HEK293 (cell line): Measurements from ENCODE around the gene INHBB.
A peak's percentile ranks its signal among the peaks of the same experiment; 100 is the strongest.

Experiments used
- CTCF ChIA-PET: fragments of 350-600 bp; formaldehyde crosslinking; extraction: SDS; loops from one replicate; lab custom pipeline; 2021; ENCODE audit warnings: antibody characterized with exemption; lab: Yijun Ruan, JAX
- POLR2A ChIA-PET: fragments of 300-600 bp; formaldehyde crosslinking; extraction: SDS; loops from one replicate; lab custom pipeline; 2020; ENCODE audit warnings: antibody characterized with exemption, inconsistent platforms; lab: Yijun Ruan, JAX
- H3K27ac ChIP-seq: fragments of 200-500 bp; sonication (Bioruptor generic); 2 replicates; pipeline ENCODE4 v1.5.1; 2014; ENCODE audit warnings: low read depth, low read length, control low read depth, inconsistent platforms; ENCODE audit errors: extremely low read depth
- H3K36me3 ChIP-seq, 2 experiments: fragments of 200-500 bp in 1 of 2; sonication (Bioruptor generic) in 1 of 2; 1 replicate in 1 of 2; 2 replicates in 1 of 2; pipeline ENCODE4 v1.5.1; 2014 to 2017; ENCODE audit warnings: inconsistent platforms in 2 of 2, low read length in 2 of 2; ENCODE audit not compliant: control insufficient read depth in 2 of 2, insufficient read depth in 1 of 2
- H3K4me1 ChIP-seq: fragments of 200-500 bp; sonication (Bioruptor generic); 2 replicates; pipeline ENCODE4 v1.5.1; 2014; ENCODE audit warnings: mild to moderate bottlenecking, low read length, inconsistent platforms; ENCODE audit not compliant: control insufficient read depth, insufficient read depth
- H3K4me3 ChIP-seq: 2 replicates; pipeline ENCODE4 v1.5.1; 2011; ENCODE audit warnings: low read depth, mild to moderate bottlenecking, control low read depth, low read length, moderate library complexity
- H3K9me3 ChIP-seq: fragments of 200-500 bp; sonication (Bioruptor generic); 2 replicates; pipeline ENCODE4 v1.5.1; 2014; ENCODE audit warnings: low read depth, low read length, inconsistent platforms; ENCODE audit not compliant: control insufficient read depth, insufficient read depth
- BCL11A ChIP-seq: fragments of 450-650 bp; formaldehyde crosslinking; IDR thresholded peaks from 2 replicates; pipeline ENCODE4 v1.5.1; 2016; ENCODE audit warnings: low read depth, missing biosample characterization, missing genetic modification characterization
- GLIS1 ChIP-seq: fragments of 450-650 bp; formaldehyde crosslinking; IDR thresholded peaks from 2 replicates; pipeline ENCODE4 v1.5.1; 2016; ENCODE audit warnings: missing biosample characterization, missing genetic modification characterization
- MEIS1 ChIP-seq: sonication (generic); formaldehyde crosslinking; IDR thresholded peaks from 2 replicates; pipeline ENCODE4 v1.8.1; 2022; ENCODE audit warnings: missing genetic modification reagents, mild to moderate bottlenecking, borderline replicate concordance
- MYNN ChIP-seq: fragments of 450-650 bp; formaldehyde crosslinking; IDR thresholded peaks from 2 replicates; pipeline ENCODE4 v1.5.1; 2016; ENCODE audit warnings: missing biosample characterization, missing genetic modification characterization, borderline replicate concordance
- OSR2 ChIP-seq: fragments of 450-650 bp; formaldehyde crosslinking; IDR thresholded peaks from 2 replicates; pipeline ENCODE4 v1.5.1; 2016; ENCODE audit warnings: missing biosample characterization, missing genetic modification characterization
- RBAK ChIP-seq: fragments of 450-650 bp; formaldehyde crosslinking; IDR thresholded peaks from 2 replicates; pipeline ENCODE4 v1.5.1; 2016; ENCODE audit warnings: missing biosample characterization, missing genetic modification characterization
- SCRT1 ChIP-seq: fragments of 450-650 bp; formaldehyde crosslinking; IDR thresholded peaks from 2 replicates; pipeline ENCODE4 v1.5.1; 2016; ENCODE audit warnings: missing biosample characterization, missing genetic modification characterization, borderline replicate concordance
- ZNF157 ChIP-seq: fragments of 450-650 bp; formaldehyde crosslinking; IDR thresholded peaks from 2 replicates; pipeline ENCODE4 v1.5.1; 2016; ENCODE audit warnings: missing biosample characterization, missing genetic modification characterization
- ZNF23 ChIP-seq: fragments of 450-650 bp; formaldehyde crosslinking; IDR thresholded peaks from 2 replicates; pipeline ENCODE4 v1.5.1; 2016; ENCODE audit warnings: missing biosample characterization, missing genetic modification characterization, borderline replicate concordance
- ZNF24 ChIP-seq: fragments of 450-650 bp; formaldehyde crosslinking; IDR thresholded peaks from 2 replicates; pipeline ENCODE4 v1.5.1; 2016; ENCODE audit warnings: missing biosample characterization, missing genetic modification characterization
- ZNF571 ChIP-seq: fragments of 450-650 bp; formaldehyde crosslinking; IDR thresholded peaks from 2 replicates; pipeline ENCODE4 v1.5.0; 2017; ENCODE audit warnings: missing biosample characterization, missing genetic modification characterization
- ZNF585B ChIP-seq: fragments of 450-650 bp; formaldehyde crosslinking; IDR thresholded peaks from 2 replicates; pipeline ENCODE4 v1.5.1; 2016; ENCODE audit warnings: missing biosample characterization, missing genetic modification characterization
- ZNF621 ChIP-seq: fragments of 450-650 bp; formaldehyde crosslinking; IDR thresholded peaks from 2 replicates; pipeline ENCODE4 v1.5.1; 2017; ENCODE audit warnings: missing biosample characterization, missing genetic modification characterization
- ZNF624 ChIP-seq: fragments of 450-650 bp; formaldehyde crosslinking; IDR thresholded peaks from 2 replicates; pipeline ENCODE4 v1.5.1; 2017; ENCODE audit warnings: missing biosample characterization, missing genetic modification characterization
- ZNF670 ChIP-seq: fragments of 450-650 bp; formaldehyde crosslinking; IDR thresholded peaks from 2 replicates; pipeline ENCODE4 v1.5.1; 2016; ENCODE audit warnings: missing biosample characterization, missing genetic modification characterization, low read depth
- ZNF701 ChIP-seq: fragments of 450-650 bp; formaldehyde crosslinking; IDR thresholded peaks from 2 replicates; pipeline ENCODE4 v1.5.1; 2016; ENCODE audit warnings: missing biosample characterization, missing genetic modification characterization
- ZNF791 ChIP-seq: fragments of 450-650 bp; formaldehyde crosslinking; IDR thresholded peaks from 2 replicates; pipeline ENCODE4 v1.5.1; 2016; ENCODE audit warnings: missing biosample characterization, missing genetic modification characterization
- ZSCAN23 ChIP-seq: fragments of 450-650 bp; formaldehyde crosslinking; IDR thresholded peaks from 2 replicates; pipeline ENCODE4 v1.5.1; 2016; ENCODE audit warnings: missing biosample characterization, missing genetic modification characterization
- TF ChIP-seq, protein P1 (sequence below): fragments of 450-650 bp; formaldehyde crosslinking; IDR thresholded peaks from 2 replicates; pipeline ENCODE4 v1.5.1; 2016; ENCODE audit warnings: missing biosample characterization, missing genetic modification characterization
- TF ChIP-seq, protein P2 (sequence below): fragments of 450-650 bp; formaldehyde crosslinking; IDR thresholded peaks from 2 replicates; pipeline ENCODE4 v1.5.1; 2016; ENCODE audit warnings: missing biosample characterization, missing genetic modification characterization
- TF ChIP-seq, protein P3 (sequence below): fragments of 450-650 bp; formaldehyde crosslinking; IDR thresholded peaks from 2 replicates; pipeline ENCODE4 v1.5.1; 2017; ENCODE audit warnings: missing biosample characterization, missing genetic modification characterization
- TF ChIP-seq, protein P4 (sequence below): fragments of 450-650 bp; formaldehyde crosslinking; IDR thresholded peaks from 2 replicates; pipeline ENCODE4 v1.5.1; 2016; ENCODE audit warnings: missing biosample characterization, missing genetic modification characterization, borderline replicate concordance
- TF ChIP-seq, protein P5 (sequence below): fragments of 450-650 bp; formaldehyde crosslinking; optimal IDR thresholded peaks from 2 replicates; pipeline ENCODE3; 2016; ENCODE audit warnings: missing biosample characterization, mild to moderate bottlenecking, missing genetic modification characterization

Gene INHBB

DNA sequence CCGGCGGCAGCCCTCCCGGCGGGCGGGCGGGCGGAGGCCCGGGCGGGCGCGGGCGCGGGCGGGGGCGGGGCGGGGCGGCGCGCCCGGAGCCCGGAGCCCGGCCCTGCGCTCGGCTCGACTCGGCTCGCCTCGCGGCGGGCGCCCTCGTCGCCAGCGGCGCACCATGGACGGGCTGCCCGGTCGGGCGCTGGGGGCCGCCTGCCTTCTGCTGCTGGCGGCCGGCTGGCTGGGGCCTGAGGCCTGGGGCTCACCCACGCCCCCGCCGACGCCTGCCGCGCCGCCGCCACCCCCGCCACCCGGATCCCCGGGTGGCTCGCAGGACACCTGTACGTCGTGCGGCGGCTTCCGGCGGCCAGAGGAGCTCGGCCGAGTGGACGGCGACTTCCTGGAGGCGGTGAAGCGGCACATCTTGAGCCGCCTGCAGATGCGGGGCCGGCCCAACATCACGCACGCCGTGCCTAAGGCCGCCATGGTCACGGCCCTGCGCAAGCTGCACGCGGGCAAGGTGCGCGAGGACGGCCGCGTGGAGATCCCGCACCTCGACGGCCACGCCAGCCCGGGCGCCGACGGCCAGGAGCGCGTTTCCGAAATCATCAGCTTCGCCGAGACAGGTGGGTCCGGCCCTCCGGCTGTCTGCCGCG is at the start of gene INHBB:
INHBB (plus strand) TSS at position 111 of the 641 bp plus-strand sequence; CDS start at position 164, 53 bp downstream.
- no peaks in the 10 kb centered on the region for H3K9me3 ChIP-seq
- ChIA-PET POLR2A (no interaction called here), CTCF (interaction anchor here (0.8 to 1.4 kb wide), 5 partner anchors 10 to 334 kb away, joined by 3 to 5 read pairs (median 3); no protein-coding TSS in a partner anchor)
- H3K4me1 ChIP-seq: peaks cover 15% of the 10 kb centered on the region
- peaks cover 0 to 23% of the 10 kb centered on the region in 2 experiments; a peak in 1 of 3 replicates for H3K36me3 ChIP-seq
- TF ChIP-seq ZNF157 (tag by site-specific recombination) (no peak), SCRT1 (tag by site-specific recombination) (no peak), GLIS1 (tag by site-specific recombination) (no peak), ZNF670 (no peak)
- TF ChIP-seq, protein P1, sequence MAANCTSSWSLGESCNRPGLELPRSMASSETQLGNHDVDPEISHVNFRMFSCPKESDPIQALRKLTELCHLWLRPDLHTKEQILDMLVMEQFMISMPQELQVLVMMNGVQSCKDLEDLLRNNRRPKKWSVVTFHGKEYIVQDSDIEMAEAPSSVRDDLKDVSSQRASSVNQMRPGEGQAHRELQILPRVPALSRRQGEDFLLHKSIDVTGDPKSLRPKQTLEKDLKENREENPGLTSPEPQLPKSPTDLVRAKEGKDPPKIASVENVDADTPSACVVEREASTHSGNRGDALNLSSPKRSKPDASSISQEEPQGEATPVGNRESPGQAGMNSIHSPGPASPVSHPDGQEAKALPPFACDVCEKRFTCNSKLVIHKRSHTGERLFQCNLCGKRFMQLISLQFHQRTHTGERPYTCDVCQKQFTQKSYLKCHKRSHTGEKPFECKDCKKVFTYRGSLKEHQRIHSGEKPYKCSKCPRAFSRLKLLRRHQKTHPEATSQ: no peak
- peak within 1 kb of the TSS; percentile 55 for H3K4me3 ChIP-seq
- H3K27ac ChIP-seq: peak within 1 kb of the TSS; percentile 64; the same call in 1 of the 2 replicates

DNA sequence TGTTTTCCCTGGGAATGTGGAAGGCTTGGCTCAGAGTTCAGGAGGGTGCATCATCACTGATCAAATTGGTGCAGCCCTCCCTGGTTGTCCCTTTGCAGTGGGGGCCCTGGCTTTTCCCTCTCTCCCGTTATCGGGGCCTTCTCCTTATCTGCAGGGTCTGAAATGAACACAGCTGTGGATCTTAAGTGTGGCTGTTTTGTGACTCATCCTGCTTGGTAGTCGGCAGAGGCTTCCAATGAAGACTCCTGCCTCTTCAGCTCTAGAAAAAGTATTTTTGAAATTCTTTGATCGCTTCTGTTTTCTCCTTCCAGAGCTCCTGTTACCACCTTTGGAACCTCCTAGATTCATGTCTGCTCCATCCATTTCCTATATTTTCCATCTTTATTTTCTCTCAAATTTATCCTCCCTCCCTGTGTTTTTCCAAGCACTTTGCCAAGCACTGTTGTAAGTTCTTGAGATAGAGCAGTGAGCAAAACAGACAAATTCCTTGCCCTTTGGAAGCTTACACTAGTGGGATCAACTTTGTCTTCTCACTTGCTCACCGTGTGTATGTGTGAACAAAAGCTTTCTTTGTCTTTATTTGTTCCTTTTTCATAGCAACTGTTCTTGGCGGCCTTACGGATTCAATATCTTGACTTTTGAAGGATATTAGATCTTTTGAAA is 47.6 kb upstream of the INHBB start:
- no peaks in the 10 kb centered on the region for H3K4me1 ChIP-seq
- H3K4me3 ChIP-seq: no peak overlapping the region
- no peaks in the 10 kb centered on the region for H3K9me3 ChIP-seq
- CTCF ChIA-PET: interaction anchor here (0.6 to 11.2 kb wide), 4 partner anchors 14 to 769 kb away, joined by 3 to 74 read pairs (median 6); no protein-coding TSS in a partner anchor
- POLR2A ChIA-PET: no interaction called here
- TF ChIP-seq RBAK (tag by site-specific recombination) (no peak), ZNF624 (tag by site-specific recombination) (no peak), MYNN (tag by site-specific recombination) (no peak), ZSCAN23 (no peak), ZNF791 (tag by site-specific recombination) (no peak), ZNF701 (no peak), ZNF23 (no peak), OSR2 (tag by site-specific recombination) (no peak), ZNF24 (tag by site-specific recombination) (no peak), ZNF621 (tag by site-specific recombination) (no peak), ZNF585B (tag by site-specific recombination) (no peak), BCL11A (no peak), MEIS1 (no peak), ZNF571 (tag by site-specific recombination) (no peak)
- TF ChIP-seq, protein P2, sequence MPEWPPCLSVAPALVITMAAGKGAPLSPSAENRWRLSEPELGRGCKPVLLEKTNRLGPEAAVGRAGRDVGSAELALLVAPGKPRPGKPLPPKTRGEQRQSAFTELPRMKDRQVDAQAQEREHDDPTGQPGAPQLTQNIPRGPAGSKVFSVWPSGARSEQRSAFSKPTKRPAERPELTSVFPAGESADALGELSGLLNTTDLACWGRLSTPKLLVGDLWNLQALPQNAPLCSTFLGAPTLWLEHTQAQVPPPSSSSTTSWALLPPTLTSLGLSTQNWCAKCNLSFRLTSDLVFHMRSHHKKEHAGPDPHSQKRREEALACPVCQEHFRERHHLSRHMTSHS (tag by site-specific recombination): no peak
- TF ChIP-seq, protein P3, sequence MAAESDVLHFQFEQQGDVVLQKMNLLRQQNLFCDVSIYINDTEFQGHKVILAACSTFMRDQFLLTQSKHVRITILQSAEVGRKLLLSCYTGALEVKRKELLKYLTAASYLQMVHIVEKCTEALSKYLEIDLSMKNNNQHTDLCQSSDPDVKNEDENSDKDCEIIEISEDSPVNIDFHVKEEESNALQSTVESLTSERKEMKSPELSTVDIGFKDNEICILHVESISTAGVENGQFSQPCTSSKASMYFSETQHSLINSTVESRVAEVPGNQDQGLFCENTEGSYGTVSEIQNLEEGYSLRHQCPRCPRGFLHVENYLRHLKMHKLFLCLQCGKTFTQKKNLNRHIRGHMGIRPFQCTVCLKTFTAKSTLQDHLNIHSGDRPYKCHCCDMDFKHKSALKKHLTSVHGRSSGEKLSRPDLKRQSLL: no peak
- TF ChIP-seq, protein P4, sequence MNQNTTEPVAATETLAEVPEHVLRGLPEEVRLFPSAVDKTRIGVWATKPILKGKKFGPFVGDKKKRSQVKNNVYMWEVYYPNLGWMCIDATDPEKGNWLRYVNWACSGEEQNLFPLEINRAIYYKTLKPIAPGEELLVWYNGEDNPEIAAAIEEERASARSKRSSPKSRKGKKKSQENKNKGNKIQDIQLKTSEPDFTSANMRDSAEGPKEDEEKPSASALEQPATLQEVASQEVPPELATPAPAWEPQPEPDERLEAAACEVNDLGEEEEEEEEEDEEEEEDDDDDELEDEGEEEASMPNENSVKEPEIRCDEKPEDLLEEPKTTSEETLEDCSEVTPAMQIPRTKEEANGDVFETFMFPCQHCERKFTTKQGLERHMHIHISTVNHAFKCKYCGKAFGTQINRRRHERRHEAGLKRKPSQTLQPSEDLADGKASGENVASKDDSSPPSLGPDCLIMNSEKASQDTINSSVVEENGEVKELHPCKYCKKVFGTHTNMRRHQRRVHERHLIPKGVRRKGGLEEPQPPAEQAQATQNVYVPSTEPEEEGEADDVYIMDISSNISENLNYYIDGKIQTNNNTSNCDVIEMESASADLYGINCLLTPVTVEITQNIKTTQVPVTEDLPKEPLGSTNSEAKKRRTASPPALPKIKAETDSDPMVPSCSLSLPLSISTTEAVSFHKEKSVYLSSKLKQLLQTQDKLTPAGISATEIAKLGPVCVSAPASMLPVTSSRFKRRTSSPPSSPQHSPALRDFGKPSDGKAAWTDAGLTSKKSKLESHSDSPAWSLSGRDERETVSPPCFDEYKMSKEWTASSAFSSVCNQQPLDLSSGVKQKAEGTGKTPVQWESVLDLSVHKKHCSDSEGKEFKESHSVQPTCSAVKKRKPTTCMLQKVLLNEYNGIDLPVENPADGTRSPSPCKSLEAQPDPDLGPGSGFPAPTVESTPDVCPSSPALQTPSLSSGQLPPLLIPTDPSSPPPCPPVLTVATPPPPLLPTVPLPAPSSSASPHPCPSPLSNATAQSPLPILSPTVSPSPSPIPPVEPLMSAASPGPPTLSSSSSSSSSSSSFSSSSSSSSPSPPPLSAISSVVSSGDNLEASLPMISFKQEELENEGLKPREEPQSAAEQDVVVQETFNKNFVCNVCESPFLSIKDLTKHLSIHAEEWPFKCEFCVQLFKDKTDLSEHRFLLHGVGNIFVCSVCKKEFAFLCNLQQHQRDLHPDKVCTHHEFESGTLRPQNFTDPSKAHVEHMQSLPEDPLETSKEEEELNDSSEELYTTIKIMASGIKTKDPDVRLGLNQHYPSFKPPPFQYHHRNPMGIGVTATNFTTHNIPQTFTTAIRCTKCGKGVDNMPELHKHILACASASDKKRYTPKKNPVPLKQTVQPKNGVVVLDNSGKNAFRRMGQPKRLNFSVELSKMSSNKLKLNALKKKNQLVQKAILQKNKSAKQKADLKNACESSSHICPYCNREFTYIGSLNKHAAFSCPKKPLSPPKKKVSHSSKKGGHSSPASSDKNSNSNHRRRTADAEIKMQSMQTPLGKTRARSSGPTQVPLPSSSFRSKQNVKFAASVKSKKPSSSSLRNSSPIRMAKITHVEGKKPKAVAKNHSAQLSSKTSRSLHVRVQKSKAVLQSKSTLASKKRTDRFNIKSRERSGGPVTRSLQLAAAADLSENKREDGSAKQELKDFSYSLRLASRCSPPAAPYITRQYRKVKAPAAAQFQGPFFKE: no peak
- TF ChIP-seq, protein P5, sequence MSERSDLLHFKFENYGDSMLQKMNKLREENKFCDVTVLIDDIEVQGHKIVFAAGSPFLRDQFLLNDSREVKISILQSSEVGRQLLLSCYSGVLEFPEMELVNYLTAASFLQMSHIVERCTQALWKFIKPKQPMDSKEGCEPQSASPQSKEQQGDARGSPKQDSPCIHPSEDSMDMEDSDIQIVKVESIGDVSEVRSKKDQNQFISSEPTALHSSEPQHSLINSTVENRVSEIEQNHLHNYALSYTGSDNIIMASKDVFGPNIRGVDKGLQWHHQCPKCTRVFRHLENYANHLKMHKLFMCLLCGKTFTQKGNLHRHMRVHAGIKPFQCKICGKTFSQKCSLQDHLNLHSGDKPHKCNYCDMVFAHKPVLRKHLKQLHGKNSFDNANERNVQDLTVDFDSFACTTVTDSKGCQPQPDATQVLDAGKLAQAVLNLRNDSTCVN (tag by site-specific recombination): no peak
- no peak overlapping the region for H3K27ac ChIP-seq
- peaks cover 0 to 8% of the 10 kb centered on the region in 2 experiments for H3K36me3 ChIP-seq
